H9 (cell line): Measurements from ENCODE around the gene MTMR6. TPM values are rescaled to one million over a fixed set of nuclear protein-coding genes. Genes with fewer than 3 reads are reported as not detected.

Experiments used
- DNase-seq: peaks from one replicate; pipeline ENCODE4 v3.0.0-alpha.2; 2017
- H2AFZ ChIP-seq: one replicate; pipeline ENCODE4 v1.6.1; 2013; ENCODE audit warnings: mild to moderate bottlenecking, low read length, control low read depth, moderate library complexity
- H2AK5ac ChIP-seq: 2 replicates; pipeline ENCODE4 v1.6.1; 2013; ENCODE audit warnings: low read length, control low read depth, mixed read lengths; ENCODE audit not compliant: insufficient read length
- H2BK120ac ChIP-seq: one replicate; pipeline ENCODE4 v1.6.1; 2013; ENCODE audit warnings: low read depth, mild to moderate bottlenecking, low read length, control low read depth, inconsistent platforms; ENCODE audit not compliant: poor library complexity, severe bottlenecking
- H2BK12ac ChIP-seq: 2 replicates; pipeline ENCODE4 v1.6.1; 2013; ENCODE audit warnings: low read length, control low read depth, mixed read lengths, low read depth; ENCODE audit not compliant: insufficient read length
- H2BK15ac ChIP-seq: 2 replicates; pipeline ENCODE4 v1.6.1; 2013; ENCODE audit warnings: low read depth, low read length, control low read depth
- H2BK20ac ChIP-seq: one replicate; pipeline ENCODE4 v1.6.1; 2013; ENCODE audit warnings: low read depth, mild to moderate bottlenecking, low read length, control low read depth, inconsistent platforms; ENCODE audit not compliant: poor library complexity, severe bottlenecking
- H2BK5ac ChIP-seq: 2 replicates; pipeline ENCODE4 v1.6.1; 2013; ENCODE audit warnings: low read length, control low read depth, mixed read lengths; ENCODE audit not compliant: insufficient read length
- H3K14ac ChIP-seq: 2 replicates; pipeline ENCODE4 v1.6.1; 2013; ENCODE audit warnings: low read length, control low read depth; ENCODE audit not compliant: insufficient read depth
- H3K18ac ChIP-seq: 2 replicates; pipeline ENCODE4 v1.6.1; 2013; ENCODE audit warnings: low read depth, mild to moderate bottlenecking, mixed read lengths, low read length, control low read depth; ENCODE audit not compliant: insufficient read length
- H3K23ac ChIP-seq: 2 replicates; pipeline ENCODE4 v1.6.1; 2013; ENCODE audit warnings: low read length, control low read depth, mixed read lengths, low read depth; ENCODE audit not compliant: insufficient read length
- H3K23me2 ChIP-seq: 2 replicates; pipeline ENCODE4 v1.6.1; 2013; ENCODE audit warnings: low read depth, mild to moderate bottlenecking, mixed read lengths, low read length, control low read depth; ENCODE audit not compliant: insufficient read length, poor library complexity, severe bottlenecking
- H3K27ac ChIP-seq: 2 replicates; pipeline ENCODE4 v1.5.1; 2013; ENCODE audit warnings: low read length, control low read depth, mixed read lengths, low read depth; ENCODE audit not compliant: insufficient read length
- H3K27me3 ChIP-seq: 2 replicates; pipeline ENCODE4 v1.6.1; 2013; ENCODE audit warnings: low read length, control low read depth, inconsistent platforms; ENCODE audit not compliant: insufficient read depth
- H3K4ac ChIP-seq: 2 replicates; pipeline ENCODE4 v1.6.1; 2013; ENCODE audit warnings: low read depth, mild to moderate bottlenecking, control low read depth, inconsistent platforms, low read length, moderate library complexity
- H3K4me1 ChIP-seq: 2 replicates; pipeline ENCODE4 v1.6.1; 2013; ENCODE audit warnings: low read length, control low read depth, inconsistent platforms; ENCODE audit not compliant: insufficient read depth
- H3K4me2 ChIP-seq: 2 replicates; pipeline ENCODE4 v1.6.1; 2013; ENCODE audit warnings: low read length, control low read depth, mixed read lengths; ENCODE audit not compliant: insufficient read length, insufficient read depth
- H3K56ac ChIP-seq: 2 replicates; pipeline ENCODE4 v1.6.1; 2013; ENCODE audit warnings: low read depth, mild to moderate bottlenecking, mixed read lengths, low read length, control low read depth; ENCODE audit not compliant: insufficient read length
- H3K79me1 ChIP-seq: 2 replicates; pipeline ENCODE4 v1.6.1; 2013; ENCODE audit warnings: low read depth, mild to moderate bottlenecking, moderate library complexity, low read length, control low read depth, inconsistent platforms; ENCODE audit not compliant: insufficient read depth, poor library complexity, severe bottlenecking
- H3K79me2 ChIP-seq: 2 replicates; pipeline ENCODE4 v1.6.1; 2013; ENCODE audit warnings: low read length, control low read depth, inconsistent platforms; ENCODE audit not compliant: insufficient read depth
- H3K9ac ChIP-seq: 2 replicates; pipeline ENCODE4 v1.6.1; 2013; ENCODE audit warnings: low read length, control low read depth, mixed read lengths; ENCODE audit not compliant: insufficient read length; ENCODE audit errors: extremely low read depth
- H3K9me3 ChIP-seq: one replicate; pipeline ENCODE4 v1.6.1; 2013; ENCODE audit warnings: low read depth, low read length, inconsistent platforms; ENCODE audit not compliant: control insufficient read depth
- H3T11ph ChIP-seq: one replicate; pipeline ENCODE4 v1.6.1; 2013; ENCODE audit warnings: mild to moderate bottlenecking, low read length, control low read depth, inconsistent platforms
- H4K20me1 ChIP-seq: one replicate; pipeline ENCODE4 v1.6.1; 2013; ENCODE audit not compliant: control insufficient read depth, insufficient read length, insufficient read depth
- H4K5ac ChIP-seq: 2 replicates; pipeline ENCODE4 v1.6.1; 2013; ENCODE audit warnings: low read depth, mild to moderate bottlenecking, mixed read lengths, low read length, control low read depth; ENCODE audit not compliant: insufficient read length
- H4K8ac ChIP-seq: replicated peaks from 2 replicates; pipeline ENCODE4 v1.6.1; 2013; ENCODE audit warnings: low read length, control low read depth, mixed read lengths, low read depth; ENCODE audit not compliant: insufficient read length
- H4K91ac ChIP-seq: 2 replicates; pipeline ENCODE4 v1.6.1; 2013; ENCODE audit warnings: low read depth, mild to moderate bottlenecking, moderate library complexity, mixed read lengths, low read length, control low read depth; ENCODE audit not compliant: insufficient read length
- H3K27ac Mint-ChIP-seq, 3 experiments: 2 replicates in 2 of 3; 3 replicates in 1 of 3; pipeline ENCODE4 v1.8.0; 2020 to 2021; ENCODE audit warnings: mixed read lengths in 3 of 3, mild to moderate bottlenecking in 1 of 3, moderate library complexity in 1 of 3
- H3K27me3 Mint-ChIP-seq: 2 replicates; pipeline ENCODE4 v1.8.0; 2021; ENCODE audit warnings: low read depth, mild to moderate bottlenecking, moderate library complexity, mixed read lengths
- H3K36me3 Mint-ChIP-seq, 3 experiments: 2 replicates in 2 of 3; 3 replicates in 1 of 3; pipeline ENCODE4 v1.8.0; 2020 to 2021; ENCODE audit warnings: low read depth in 3 of 3, mixed read lengths in 3 of 3; ENCODE audit not compliant: insufficient read depth in 1 of 3
- H3K4me1 Mint-ChIP-seq, 2 experiments: 2 replicates each; pipeline ENCODE4 v1.8.0; 2020; ENCODE audit warnings: mixed read lengths in 2 of 2
- H3K4me3 Mint-ChIP-seq, 2 experiments: 2 replicates in 1 of 2; 3 replicates in 1 of 2; pipeline ENCODE4 v1.8.0; 2020 to 2021; ENCODE audit warnings: mild to moderate bottlenecking in 2 of 2, mixed read lengths in 2 of 2, moderate library complexity in 1 of 2
- H3K9me3 Mint-ChIP-seq, 2 experiments: 2 replicates in 1 of 2; 3 replicates in 1 of 2; pipeline ENCODE4 v1.8.0; 2020; ENCODE audit warnings: mild to moderate bottlenecking in 2 of 2, mixed read lengths in 2 of 2, moderate library complexity in 1 of 2
- CTCF ChIP-seq: fragments of 200-600 bp; sonication (generic); conservative IDR thresholded peaks from 3 replicates; pipeline ENCODE4 v1.8.0; 2021; ENCODE audit warnings: antibody characterized with exemption, mild to moderate bottlenecking
- WGBS: extraction: QIAGEN DNeasy Blood & Tissue Kit; methylation state at CpG from one replicate; pipeline ENCODE4 v1.1.7; 2013; ENCODE audit warnings: missing lambda C conversion rate, low lambda C conversion rate, mixed read lengths; ENCODE audit not compliant: insufficient read length; ENCODE audit errors: extremely low coverage; 5-methylcytosine and 5-hydroxymethylcytosine counted together
- total RNA-seq: library from RNA; stranded (reverse); gene quantifications from 2 replicates; pipeline ENCODE4 v1.2.1, GENCODE V29; 2021

Gene MTMR6
- total RNA-seq, 1 experiment from 2014 or later, result 7.0 TPM

GRCh38 chr13:25267715-25268114 lies 19.6 kb downstream of the MTMR6 start:
- Histone ChIP-seq H3K27ac (no peak overlapping the region), H3K18ac (no peak overlapping the region), H4K91ac (no peak overlapping the region), H3K4ac (no peak overlapping the region), H3K79me2 (no peaks in the 10 kb centered on the region), H4K20me1 (no peaks in the 10 kb centered on the region), H3K4me1 (no peaks in the 10 kb centered on the region), H3K9ac (no peak overlapping the region), H3K14ac (no peak overlapping the region), H2BK120ac (no peak overlapping the region), H3K27me3 (no peaks in the 10 kb centered on the region), H3K23me2 (no peaks in the 10 kb centered on the region), H2BK5ac (no peak overlapping the region), H2AFZ (no peak overlapping the region), H2BK15ac (no peak overlapping the region), H2BK20ac (no peak overlapping the region), H4K5ac (no peak overlapping the region), H3K4me2 (no peak overlapping the region), H2AK5ac (no peak overlapping the region), H3K56ac (no peak overlapping the region), H3K9me3 (no peaks in the 10 kb centered on the region), H3K23ac (no peak overlapping the region), H4K8ac (no peak overlapping the region), H3T11ph (no peak overlapping the region), H3K79me1 (no peaks in the 10 kb centered on the region), H2BK12ac (no peak overlapping the region)
- no peak for DNase-seq
- no CpG with 5 or more reads among the region's 1 CpG for WGBS
- peaks cover 3 to 7% of the 10 kb centered on the region in 2 experiments; a peak in 1 of 4 replicates for H3K4me1 Mint-ChIP-seq
- peaks cover 0 to 17% (median 0%) of the 10 kb centered on the region in 3 experiments; a peak in 3 of 7 replicates for H3K36me3 Mint-ChIP-seq
- H3K9me3 Mint-ChIP-seq, result no peaks in the 10 kb centered on the region
- H3K4me3 Mint-ChIP-seq, result no peak overlapping the region
- no peak overlapping the region for H3K27ac Mint-ChIP-seq
- peak; percentile 28; the same call in 1 of the 3 replicates for TF ChIP-seq CTCF
- H3K27me3 Mint-ChIP-seq, result no peaks in the 10 kb centered on the region
